ENCODE data around the gene ABCC3.

The ABCC3 gene

DNA sequence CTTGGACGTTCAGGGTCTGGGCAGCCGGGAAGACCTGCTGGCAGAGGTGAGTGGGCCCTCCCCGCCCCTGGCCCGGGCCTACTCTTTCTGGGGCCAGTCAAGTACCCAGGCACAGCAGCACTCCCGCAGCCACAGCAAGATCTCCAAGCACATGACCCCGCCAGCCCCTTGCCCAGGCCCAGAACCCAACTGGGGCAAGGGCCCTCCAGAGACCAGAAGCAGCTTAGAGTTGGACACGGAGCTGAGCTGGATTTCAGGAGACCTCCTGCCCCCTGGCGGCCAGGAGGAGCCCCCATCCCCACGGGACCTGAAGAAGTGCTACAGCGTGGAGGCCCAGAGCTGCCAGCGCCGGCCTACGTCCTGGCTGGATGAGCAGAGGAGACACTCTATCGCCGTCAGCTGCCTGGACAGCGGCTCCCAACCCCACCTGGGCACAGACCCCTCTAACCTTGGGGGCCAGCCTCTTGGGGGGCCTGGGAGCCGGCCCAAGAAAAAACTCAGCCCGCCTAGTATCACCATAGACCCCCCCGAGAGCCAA lies 8.6 kb upstream of the ABCC3 start:
- peak; percentile 71 to 85 for DNase-seq (ENCODE audit: low read depth in 1 of 2, low spot score in 1 of 2)
- no peak for TF ChIP-seq JUND (IDR thresholded peaks at IDR 0.05; ENCODE audit: low read depth)
- in situ Hi-C loops (cut with HindIII; ENCODE audit: low pct_unique_long_range_greater_than_20kb, low sequenced_read_pairs), result no loop called here

DNA sequence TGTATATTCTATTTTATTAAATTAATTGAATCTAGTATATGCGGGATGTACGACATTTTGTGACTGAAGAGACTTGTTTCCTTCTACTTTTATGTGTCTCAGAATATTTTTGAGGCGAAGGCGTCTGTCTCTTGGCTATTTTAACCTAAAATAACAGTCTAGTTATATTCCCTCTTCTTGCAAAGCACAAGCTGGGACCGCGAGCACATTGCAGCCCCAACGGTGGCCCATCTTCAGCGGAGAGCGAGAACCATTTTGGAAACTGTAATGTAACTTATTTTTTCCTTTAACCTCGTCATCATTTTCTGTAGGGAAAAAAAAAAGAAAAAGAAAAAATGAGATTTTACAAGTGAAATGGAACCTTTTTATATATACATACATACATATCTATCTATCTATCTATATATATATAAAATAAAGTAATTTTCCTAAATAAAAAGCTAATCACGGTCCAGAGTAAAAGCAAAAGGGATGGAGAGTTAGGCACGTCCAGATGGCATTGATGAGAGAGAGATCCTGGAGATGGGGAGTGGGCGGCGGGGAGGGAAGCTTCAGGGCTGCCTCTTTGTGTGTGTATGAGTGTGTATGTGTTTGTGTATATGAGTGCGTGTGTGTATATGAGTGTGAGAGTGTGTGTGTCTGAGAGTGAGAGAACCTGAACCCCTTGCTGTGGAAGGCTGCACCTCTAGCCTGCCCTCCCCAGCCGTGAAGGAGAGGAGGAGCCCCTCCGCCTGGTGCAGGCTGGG lies 7.5 kb upstream of the ABCC3 start:
- DNase-seq (ENCODE audit: low read depth in 1 of 2, low spot score in 1 of 2), result no peak
- in situ Hi-C loops (cut with HindIII; ENCODE audit: low pct_unique_long_range_greater_than_20kb, low sequenced_read_pairs), result no loop called here
- no peak for TF ChIP-seq JUND (IDR thresholded peaks at IDR 0.05; ENCODE audit: low read depth)

DNA sequence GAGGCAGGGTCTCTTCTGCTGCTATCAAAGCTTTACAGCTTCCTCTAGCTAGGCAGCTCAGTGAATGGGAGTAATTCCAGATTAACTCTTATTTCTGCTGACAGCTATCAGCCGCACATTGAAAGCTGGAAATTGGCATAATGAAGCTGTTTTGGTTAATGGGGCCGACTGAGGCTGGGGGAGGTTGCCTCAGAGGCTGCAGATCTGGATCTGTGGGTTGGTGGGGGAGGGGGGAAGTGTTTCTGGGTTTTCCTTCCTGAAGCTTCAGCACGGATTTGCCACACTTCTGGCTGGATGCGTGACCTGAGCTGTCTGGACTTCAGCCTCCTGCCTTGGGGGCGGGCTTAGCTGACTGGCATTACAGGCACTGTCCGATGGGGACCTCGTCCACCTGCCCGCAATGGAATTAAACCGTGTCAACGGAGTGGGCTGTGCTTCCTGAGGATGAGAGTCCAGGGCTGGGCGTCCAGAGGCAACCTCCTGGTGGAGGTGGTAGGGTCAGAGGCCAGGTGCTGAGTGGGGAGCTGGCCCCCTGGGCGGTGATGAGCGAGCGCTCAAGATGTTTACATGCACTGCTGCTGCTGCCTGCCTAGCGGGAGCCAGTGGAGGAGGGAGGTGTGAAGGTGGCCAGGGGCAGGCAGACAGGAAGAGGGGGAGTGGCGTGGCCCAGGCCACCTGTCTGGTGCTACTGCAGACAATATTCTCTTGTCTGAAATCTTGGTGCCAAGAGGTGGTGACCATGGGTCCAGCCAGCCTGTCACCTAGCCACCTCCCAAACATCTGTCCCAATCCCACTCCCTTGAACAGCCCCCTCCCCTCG lies 6.7 kb upstream of the ABCC3 start:
- no peak for TF ChIP-seq JUND (IDR thresholded peaks at IDR 0.05; ENCODE audit: low read depth)
- in situ Hi-C loops (cut with HindIII; ENCODE audit: low pct_unique_long_range_greater_than_20kb, low sequenced_read_pairs), result no loop called here
- peak; percentile 60 to 69 for DNase-seq (ENCODE audit: low read depth in 1 of 2, low spot score in 1 of 2)

DNA sequence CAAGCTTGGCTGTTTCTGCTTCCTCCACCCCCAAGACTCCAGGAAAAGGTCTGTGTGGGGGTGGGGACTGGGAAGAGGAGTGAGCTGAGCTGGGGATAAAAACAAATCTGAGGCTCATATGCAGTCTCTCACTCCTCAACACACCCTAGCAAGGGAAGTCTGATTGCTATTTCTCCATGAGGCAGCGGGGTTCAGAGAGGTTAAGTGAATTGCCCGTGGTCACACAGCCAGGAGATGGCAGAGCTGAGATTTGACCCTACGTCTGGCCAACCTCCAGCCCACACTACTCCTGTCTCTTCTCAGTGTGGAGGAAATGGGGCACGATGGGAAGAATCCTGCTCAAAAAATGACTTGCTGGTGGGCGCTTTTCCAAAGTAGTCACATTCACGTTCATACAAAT lies 4.8 kb upstream of the ABCC3 start:
- DNase-seq (ENCODE audit: low read depth in 1 of 2, low spot score in 1 of 2), result no peak
- in situ Hi-C loops (cut with HindIII; ENCODE audit: low pct_unique_long_range_greater_than_20kb, low sequenced_read_pairs), result no loop called here
- TF ChIP-seq JUND (IDR thresholded peaks at IDR 0.05; ENCODE audit: low read depth), result no peak

DNA sequence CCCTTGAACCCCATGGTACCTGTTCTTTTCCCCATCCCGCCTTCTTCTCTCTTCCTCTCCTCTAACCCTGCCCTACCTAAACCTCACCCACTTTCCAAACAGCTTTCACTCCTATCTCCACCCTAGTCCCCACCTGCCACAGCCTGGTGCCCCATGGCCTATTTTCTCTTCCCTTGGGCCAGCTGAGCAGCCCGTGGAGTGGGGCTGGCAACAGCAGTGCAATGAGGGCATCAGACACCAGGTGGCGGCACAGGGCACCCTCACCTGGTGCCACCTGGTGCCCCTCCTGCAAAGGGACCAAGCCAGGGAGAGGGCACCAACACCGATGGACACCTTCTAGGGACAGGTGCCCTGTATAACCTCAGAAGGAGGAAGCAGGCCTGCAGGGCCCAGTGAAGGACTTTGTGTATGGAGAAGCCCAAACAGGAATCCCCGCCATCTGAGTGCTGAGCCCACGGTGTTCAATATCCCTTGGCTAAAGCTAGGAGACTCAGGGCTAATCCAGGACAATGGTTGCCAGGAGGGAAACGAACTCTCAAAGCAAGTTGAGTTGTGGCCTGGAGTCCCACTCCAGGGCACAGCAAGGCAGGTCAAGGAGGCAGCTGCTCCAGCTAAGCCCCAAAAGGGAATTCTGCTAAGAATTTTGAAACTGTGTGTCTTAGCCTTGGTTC lies 4.0 kb upstream of the ABCC3 start:
- peak; percentile 81 to 95 for DNase-seq (ENCODE audit: low read depth in 1 of 2, low spot score in 1 of 2)
- TF ChIP-seq JUND (IDR thresholded peaks at IDR 0.05; ENCODE audit: low read depth), result no peak
- in situ Hi-C loops (cut with HindIII; ENCODE audit: low pct_unique_long_range_greater_than_20kb, low sequenced_read_pairs), result no loop called here

DNA sequence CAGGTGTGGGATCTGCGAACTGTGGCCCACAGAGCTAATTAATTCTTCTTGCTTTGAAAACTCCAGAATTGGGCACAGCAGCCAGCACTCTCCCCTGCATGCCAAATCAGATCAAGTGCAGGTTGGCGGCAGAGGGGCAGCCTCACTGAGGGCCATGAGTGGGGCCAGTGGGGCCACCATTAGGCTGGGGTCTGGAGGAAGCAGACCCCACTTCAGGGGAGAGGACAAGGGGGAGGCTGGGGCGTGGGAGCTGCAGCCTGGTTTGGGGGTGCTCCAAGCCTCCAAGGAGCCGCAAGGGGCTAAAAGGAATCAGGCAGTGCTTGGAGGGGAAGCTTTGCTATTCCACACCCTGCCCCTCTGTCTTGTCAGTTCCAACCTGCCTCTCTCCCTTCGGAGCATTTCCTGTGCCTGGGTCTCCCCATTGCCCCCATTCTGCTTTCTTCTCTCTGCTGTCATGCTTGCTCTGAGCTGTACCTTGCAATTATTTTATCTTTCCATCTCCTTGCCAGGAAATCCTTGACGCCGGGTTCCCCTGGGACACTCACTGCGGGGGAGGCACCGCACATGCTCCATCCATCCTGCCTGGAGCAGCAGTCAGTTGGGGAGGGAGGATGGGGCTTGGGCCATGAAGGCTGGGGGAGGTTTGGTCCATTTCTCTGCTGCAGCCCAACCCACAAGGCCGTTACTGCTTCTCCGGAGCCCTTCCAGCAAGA lies 3.3 kb upstream of the ABCC3 start:
- no peak for DNase-seq (ENCODE audit: low read depth in 1 of 2, low spot score in 1 of 2)
- in situ Hi-C loops (cut with HindIII; ENCODE audit: low pct_unique_long_range_greater_than_20kb, low sequenced_read_pairs), result no loop called here
- TF ChIP-seq JUND (IDR thresholded peaks at IDR 0.05; ENCODE audit: low read depth), result no peak

DNA sequence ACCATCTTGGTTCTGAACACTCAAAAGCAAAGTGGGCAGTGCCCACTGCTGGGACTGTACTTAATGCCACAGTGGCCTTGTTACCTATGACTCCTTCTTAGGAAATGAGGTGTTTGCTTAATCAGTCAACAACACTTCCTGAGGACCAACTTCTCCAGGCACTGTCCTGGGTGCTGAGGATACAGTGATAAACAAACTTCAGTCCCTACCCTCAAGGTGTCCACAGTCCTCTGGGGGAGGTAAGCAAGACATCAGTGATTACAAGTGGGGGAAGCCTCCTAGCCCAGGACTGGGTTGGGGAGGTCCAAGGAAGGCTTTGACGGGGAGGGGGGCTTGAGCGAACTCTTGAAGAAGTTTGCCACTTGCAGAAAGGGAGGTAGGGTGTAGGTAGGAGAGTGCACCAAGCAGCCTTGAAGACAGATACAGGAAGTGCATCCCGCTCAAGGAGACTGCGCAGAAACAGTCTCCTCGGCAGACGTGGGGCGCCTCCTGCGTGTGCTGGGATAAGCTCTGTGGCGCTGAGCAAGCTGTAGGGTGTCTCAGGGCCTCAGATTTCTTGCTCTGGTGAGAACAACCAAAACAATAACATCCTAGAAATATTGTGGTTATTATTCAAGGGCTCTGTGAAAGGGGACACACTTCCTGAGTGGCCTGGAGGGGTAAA lies 2.6 kb upstream of the ABCC3 start:
- in situ Hi-C loops (cut with HindIII; ENCODE audit: low pct_unique_long_range_greater_than_20kb, low sequenced_read_pairs), result no loop called here
- no peak for TF ChIP-seq JUND (IDR thresholded peaks at IDR 0.05; ENCODE audit: low read depth)
- peak in 1 of 2 experiments; percentile 54 for DNase-seq (ENCODE audit: low read depth in 1 of 2, low spot score in 1 of 2)

DNA sequence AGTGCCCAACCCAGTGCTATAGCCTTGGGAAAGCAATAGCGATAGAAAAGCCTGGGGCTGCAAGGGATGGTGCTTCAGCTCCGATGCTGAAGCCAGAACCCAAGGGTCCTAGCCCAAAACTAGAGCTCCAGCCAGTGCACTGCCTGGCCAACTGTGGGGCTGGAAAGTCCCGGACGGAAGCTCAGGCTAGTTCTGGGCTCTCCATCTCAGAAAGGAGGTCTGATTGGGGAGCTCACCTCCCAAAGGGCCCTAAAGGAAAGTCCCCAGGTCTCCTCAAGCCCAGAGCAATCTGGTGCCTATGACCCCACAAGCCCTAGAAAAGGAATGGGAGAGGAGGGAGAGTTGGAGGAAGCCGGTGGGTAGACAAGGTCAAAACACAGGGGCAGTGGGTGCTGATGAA lies 2.0 kb upstream of the ABCC3 start:
- DNase-seq (ENCODE audit: low read depth in 1 of 2, low spot score in 1 of 2), result no peak
- in situ Hi-C loops (cut with HindIII; ENCODE audit: low pct_unique_long_range_greater_than_20kb, low sequenced_read_pairs), result no loop called here
- TF ChIP-seq JUND (IDR thresholded peaks at IDR 0.05; ENCODE audit: low read depth), result no peak

DNA sequence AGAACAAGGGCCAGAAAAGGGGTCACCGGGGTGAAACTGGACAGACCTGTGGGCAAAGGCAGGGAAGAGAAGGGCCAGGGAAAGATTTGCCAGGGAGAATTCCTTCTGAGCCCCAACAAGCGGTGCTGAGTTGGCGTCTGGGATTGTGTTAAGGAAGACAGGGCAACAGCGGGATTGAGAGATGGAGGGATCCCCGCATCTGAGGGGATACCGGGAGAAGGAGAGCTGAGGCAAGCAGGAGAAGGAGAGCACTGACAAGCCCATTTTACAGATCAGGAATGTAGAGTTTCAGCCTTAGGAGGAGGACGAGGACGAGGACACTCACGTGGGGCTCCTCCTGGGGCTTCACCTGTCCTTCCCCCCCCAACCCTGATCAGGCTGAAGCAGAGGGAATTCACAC lies 998 bp upstream of the ABCC3 start:
- DNase-seq (ENCODE audit: low read depth in 1 of 2, low spot score in 1 of 2), result no peak
- no peak for TF ChIP-seq JUND (IDR thresholded peaks at IDR 0.05; ENCODE audit: low read depth)
- in situ Hi-C loops (cut with HindIII; ENCODE audit: low pct_unique_long_range_greater_than_20kb, low sequenced_read_pairs), result no loop called here

DNA sequence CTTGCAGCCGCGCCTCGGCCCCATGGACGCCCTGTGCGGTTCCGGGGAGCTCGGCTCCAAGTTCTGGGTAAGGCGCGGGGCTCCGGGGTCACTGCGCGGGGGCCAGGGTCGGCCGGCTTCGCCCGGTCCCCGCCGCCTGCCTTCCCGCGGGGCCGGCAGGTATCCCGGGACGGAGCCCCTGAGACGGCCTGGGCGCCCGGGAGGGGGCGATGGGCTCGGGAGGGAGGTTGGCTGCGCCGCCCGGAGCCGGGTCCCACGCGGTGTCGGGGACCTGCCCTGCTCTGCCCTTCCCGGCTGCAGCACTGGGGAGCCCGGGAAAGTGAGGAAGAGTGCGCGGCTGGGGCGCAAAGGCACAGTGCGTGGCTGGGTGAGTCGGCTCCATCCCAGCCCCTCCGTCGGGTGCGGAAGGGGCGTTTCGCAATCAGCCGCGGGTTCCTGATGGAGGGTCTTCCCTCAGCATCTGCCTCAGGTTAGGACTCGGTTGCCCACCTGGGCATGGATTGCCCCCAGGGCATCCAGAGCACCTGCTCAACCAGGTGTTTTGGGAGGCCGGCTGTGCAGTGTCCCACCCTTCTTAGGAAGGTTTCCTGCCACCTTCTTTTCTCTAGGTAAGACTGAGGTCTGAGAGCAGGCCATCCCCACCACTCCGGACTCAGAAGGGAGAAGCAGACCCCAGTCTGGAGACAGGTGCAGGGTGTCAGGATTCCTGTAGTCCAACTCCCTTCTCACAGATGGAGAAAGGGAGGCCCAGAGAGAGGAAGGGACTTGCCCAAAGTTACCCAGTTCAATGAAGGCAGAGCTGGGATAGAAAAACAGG lies 442 bp downstream of the ABCC3 start:
- no peak for TF ChIP-seq JUND (IDR thresholded peaks at IDR 0.05; ENCODE audit: low read depth)
- no peak for DNase-seq (ENCODE audit: low read depth in 1 of 2, low spot score in 1 of 2)
- in situ Hi-C loops (cut with HindIII; ENCODE audit: low pct_unique_long_range_greater_than_20kb, low sequenced_read_pairs), result no loop called here

DNA sequence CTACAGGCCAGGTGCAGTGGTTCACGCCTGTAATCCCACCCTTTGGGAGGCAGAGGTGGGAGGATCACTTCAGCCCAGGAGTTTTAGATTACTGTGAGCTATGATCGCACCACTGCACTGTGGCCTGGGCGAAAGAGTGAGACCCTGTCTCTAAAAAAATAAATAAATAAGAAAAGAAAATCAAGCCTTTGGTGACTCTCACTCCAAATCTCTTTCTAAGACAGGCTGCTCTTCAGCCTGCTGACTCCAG lies 976 bp downstream of the ABCC3 start:
- DNase-seq (ENCODE audit: low read depth in 1 of 2, low spot score in 1 of 2), result no peak
- in situ Hi-C loops (cut with HindIII; ENCODE audit: low pct_unique_long_range_greater_than_20kb, low sequenced_read_pairs), result no loop called here
- TF ChIP-seq JUND (IDR thresholded peaks at IDR 0.05; ENCODE audit: low read depth), result no peak
